DOHH2 (cell line): ENCODE results near the gene MINK1.

Experiments used
- H3F3A ChIP-seq: fragments of 200-600 bp; sonication (generic), shearing (Covaris generic); 2 replicates; pipeline ENCODE4 v1.6.0; 2016; ENCODE audit warnings: antibody characterized with exemption, mild to moderate bottlenecking; ENCODE audit not compliant: control insufficient read depth, insufficient read depth
- H3K27ac ChIP-seq: fragments of 200-600 bp; sonication (generic); 2 replicates; pipeline ENCODE4 v1.5.1; 2014; ENCODE audit warnings: low read depth, mild to moderate bottlenecking, low read length, moderate library complexity
- H3K27me3 ChIP-seq: fragments of 200-600 bp; sonication (generic); 2 replicates; pipeline ENCODE4 v1.6.1; 2014; ENCODE audit warnings: mild to moderate bottlenecking, low read length, mixed read lengths; ENCODE audit not compliant: control insufficient read depth
- H3K36me3 ChIP-seq: fragments of 200-600 bp; sonication (generic); 2 replicates; pipeline ENCODE4 v1.6.1; 2014; ENCODE audit warnings: mild to moderate bottlenecking, low read length, moderate library complexity, mixed read lengths; ENCODE audit not compliant: control insufficient read depth
- H3K4me1 ChIP-seq: fragments of 200-600 bp; sonication (generic); 2 replicates; pipeline ENCODE4 v1.6.1; 2014; ENCODE audit warnings: mild to moderate bottlenecking, low read length, mixed read lengths; ENCODE audit not compliant: control insufficient read depth
- H3K4me2 ChIP-seq: fragments of 200-600 bp; sonication (generic); 2 replicates; pipeline ENCODE4 v1.6.0; 2014; ENCODE audit warnings: mild to moderate bottlenecking, low read length, moderate library complexity
- H3K4me3 ChIP-seq: fragments of 200-600 bp; sonication (generic); 2 replicates; pipeline ENCODE4 v1.5.1; 2014; ENCODE audit warnings: mild to moderate bottlenecking, low read length, mixed read lengths
- H3K79me2 ChIP-seq: fragments of 200-600 bp; sonication (generic); 2 replicates; pipeline ENCODE4 v1.6.1; 2014; ENCODE audit warnings: mild to moderate bottlenecking, low read length, mixed read lengths; ENCODE audit not compliant: control insufficient read depth
- H3K9me2 ChIP-seq: fragments of 200-600 bp; sonication (generic); replicated peaks from 2 replicates; pipeline ENCODE4 v1.6.1; 2014; ENCODE audit warnings: mild to moderate bottlenecking, low read length, mixed read lengths; ENCODE audit not compliant: control insufficient read depth
- H3K9me3 ChIP-seq: fragments of 200-600 bp; sonication (generic); 2 replicates; pipeline ENCODE4 v1.6.1; 2014; ENCODE audit warnings: antibody characterized with exemption, low read length, mixed read lengths; ENCODE audit not compliant: control insufficient read depth, insufficient read depth
- H4K20me1 ChIP-seq: fragments of 200-600 bp; sonication (generic); 2 replicates; pipeline ENCODE4 v1.6.0; 2014; ENCODE audit warnings: low read depth, mild to moderate bottlenecking, antibody characterized with exemption, low read length, moderate library complexity; ENCODE audit not compliant: control insufficient read depth, insufficient read depth
- CTCF ChIP-seq: fragments of 200-600 bp; sonication (generic); IDR thresholded peaks from one replicate; pipeline ENCODE4 v1.5.1; 2014; ENCODE audit warnings: antibody characterized with exemption, mild to moderate bottlenecking, low read depth, low read length; ENCODE audit not compliant: poor library complexity, severe bottlenecking
- EZH2phosphoT487 ChIP-seq: fragments of 200-600 bp; sonication (generic); IDR thresholded peaks from 2 replicates; pipeline ENCODE4 v1.6.1; 2017; ENCODE audit warnings: borderline replicate concordance, mild to moderate bottlenecking, antibody characterized with exemption, low read length, moderate library complexity, mixed read lengths

MINK1 gene

GRCh38 chr17:4901108-4901647 is 68.0 kb downstream of the MINK1 start:
- Histone ChIP-seq H4K20me1 (no peaks in the 10 kb centered on the region; the same call in 1 of the 2 replicates), H3K36me3 (no peaks in the 10 kb centered on the region), H3K9me2 (no peaks in the 10 kb centered on the region), H3K79me2 (no peaks in the 10 kb centered on the region), H3K4me1 (peaks cover 32% of the 10 kb centered on the region), H3K27ac (no peak overlapping the region), H3F3A (no peaks in the 10 kb centered on the region), H3K4me3 (peak overlapping the region; percentile 60), H3K27me3 (peaks cover 23% of the 10 kb centered on the region), H3K4me2 (peak overlapping the region; percentile 62), H3K9me3 (no peaks in the 10 kb centered on the region)
- TF ChIP-seq EZH2phosphoT487 (no peak), CTCF (no peak)

- TF ChIP-seq CTCF, result no peak
- TF ChIP-seq EZH2phosphoT487, result no peak
- no peaks in the 10 kb centered on the region for H3K36me3 ChIP-seq
- H3K4me3 ChIP-seq, result no peak overlapping the region
- no peak overlapping the region for H3K27ac ChIP-seq
- H3K9me2 ChIP-seq, result no peaks in the 10 kb centered on the region
- peaks cover 23% of the 10 kb centered on the region for H3K27me3 ChIP-seq
- peak overlapping the region; percentile 62; the same call in 1 of the 2 replicates for H3K4me2 ChIP-seq
- no peaks in the 10 kb centered on the region for H3K9me3 ChIP-seq
- no peaks in the 10 kb centered on the region for H3K79me2 ChIP-seq
- no peaks in the 10 kb centered on the region for H3F3A ChIP-seq
- H4K20me1 ChIP-seq, result no peaks in the 10 kb centered on the region; the same call in 1 of the 2 replicates
- peaks cover 32% of the 10 kb centered on the region for H3K4me1 ChIP-seq
These were observed 68.7 kb downstream of the MINK1 start for GRCh38 chr17:4901648-4902344.

- H3K4me3 ChIP-seq, result no peak overlapping the region
- H3K79me2 ChIP-seq, result no peaks in the 10 kb centered on the region
- TF ChIP-seq EZH2phosphoT487, result no peak
- no peak for TF ChIP-seq CTCF
- peaks cover 32% of the 10 kb centered on the region for H3K4me1 ChIP-seq
- H3K4me2 ChIP-seq, result no peak overlapping the region
- H3K36me3 ChIP-seq, result no peaks in the 10 kb centered on the region
- H4K20me1 ChIP-seq, result no peaks in the 10 kb centered on the region; the same call in 1 of the 2 replicates
- H3K27me3 ChIP-seq, result peaks cover 23% of the 10 kb centered on the region
- no peaks in the 10 kb centered on the region for H3K9me3 ChIP-seq
- no peaks in the 10 kb centered on the region for H3K9me2 ChIP-seq
- no peaks in the 10 kb centered on the region for H3F3A ChIP-seq
- H3K27ac ChIP-seq, result no peak overlapping the region
These were observed 69.4 kb downstream of the MINK1 start for GRCh38 chr17:4902540-4902939.
